ENCODE measurements around the gene VPS8. TPM values are rescaled to one million over a fixed set of nuclear protein-coding genes. Genes with fewer than 3 reads are reported as not detected.

The VPS8 gene
- total and polyA plus RNA-seq, 2 of the 13 experiments (the other 11 are each of a cell fraction or from before 2014, with no cell fraction given), result 14.2 to 35.1 TPM

DNA sequence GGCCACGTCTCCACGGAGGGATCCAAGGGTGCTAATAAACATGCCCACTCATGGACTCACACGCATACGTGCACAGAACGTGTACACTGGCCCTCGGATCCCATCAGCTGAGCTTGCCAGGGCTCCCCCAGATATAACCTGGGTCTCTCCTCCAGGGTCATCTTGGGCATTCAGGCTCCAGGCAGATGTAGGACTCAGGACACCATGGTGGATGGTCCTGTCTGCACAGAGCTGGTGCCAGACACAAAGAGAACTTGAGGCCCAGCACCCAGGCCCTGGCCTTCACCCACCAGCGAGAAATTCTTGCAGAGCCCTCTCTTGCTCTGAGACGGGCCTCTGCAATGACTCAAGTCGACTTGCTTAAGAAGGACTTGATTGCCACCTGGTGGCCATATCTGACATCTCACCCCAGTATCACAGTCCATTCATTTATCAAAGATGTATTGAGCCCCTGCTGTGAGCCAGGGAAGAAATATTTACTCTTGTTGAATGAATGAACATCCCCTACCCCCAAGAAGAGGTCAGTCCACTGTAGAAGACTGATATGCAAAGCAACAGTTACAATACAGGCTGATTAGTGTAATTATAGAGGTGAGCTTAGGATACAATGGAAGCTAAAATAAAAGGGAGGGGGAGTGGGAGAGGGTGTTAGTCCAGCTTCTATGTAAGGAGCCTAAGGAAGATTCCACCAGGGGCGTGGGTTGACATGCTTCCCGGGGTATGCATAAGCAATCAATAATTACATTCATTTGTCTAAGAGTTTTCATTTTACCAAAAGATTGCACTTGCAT is 34.2 kb upstream of the VPS8 start (continued):
- 0 out of 2 replicates have a peak, but pooled peaks have one; percentile 10 for TF ChIP-seq SP5 (CRISPR knock-in tag; IDR thresholded peaks at IDR 0.05; ENCODE audit: borderline replicate concordance, low read depth)
- TF ChIP-seq, protein P1, sequence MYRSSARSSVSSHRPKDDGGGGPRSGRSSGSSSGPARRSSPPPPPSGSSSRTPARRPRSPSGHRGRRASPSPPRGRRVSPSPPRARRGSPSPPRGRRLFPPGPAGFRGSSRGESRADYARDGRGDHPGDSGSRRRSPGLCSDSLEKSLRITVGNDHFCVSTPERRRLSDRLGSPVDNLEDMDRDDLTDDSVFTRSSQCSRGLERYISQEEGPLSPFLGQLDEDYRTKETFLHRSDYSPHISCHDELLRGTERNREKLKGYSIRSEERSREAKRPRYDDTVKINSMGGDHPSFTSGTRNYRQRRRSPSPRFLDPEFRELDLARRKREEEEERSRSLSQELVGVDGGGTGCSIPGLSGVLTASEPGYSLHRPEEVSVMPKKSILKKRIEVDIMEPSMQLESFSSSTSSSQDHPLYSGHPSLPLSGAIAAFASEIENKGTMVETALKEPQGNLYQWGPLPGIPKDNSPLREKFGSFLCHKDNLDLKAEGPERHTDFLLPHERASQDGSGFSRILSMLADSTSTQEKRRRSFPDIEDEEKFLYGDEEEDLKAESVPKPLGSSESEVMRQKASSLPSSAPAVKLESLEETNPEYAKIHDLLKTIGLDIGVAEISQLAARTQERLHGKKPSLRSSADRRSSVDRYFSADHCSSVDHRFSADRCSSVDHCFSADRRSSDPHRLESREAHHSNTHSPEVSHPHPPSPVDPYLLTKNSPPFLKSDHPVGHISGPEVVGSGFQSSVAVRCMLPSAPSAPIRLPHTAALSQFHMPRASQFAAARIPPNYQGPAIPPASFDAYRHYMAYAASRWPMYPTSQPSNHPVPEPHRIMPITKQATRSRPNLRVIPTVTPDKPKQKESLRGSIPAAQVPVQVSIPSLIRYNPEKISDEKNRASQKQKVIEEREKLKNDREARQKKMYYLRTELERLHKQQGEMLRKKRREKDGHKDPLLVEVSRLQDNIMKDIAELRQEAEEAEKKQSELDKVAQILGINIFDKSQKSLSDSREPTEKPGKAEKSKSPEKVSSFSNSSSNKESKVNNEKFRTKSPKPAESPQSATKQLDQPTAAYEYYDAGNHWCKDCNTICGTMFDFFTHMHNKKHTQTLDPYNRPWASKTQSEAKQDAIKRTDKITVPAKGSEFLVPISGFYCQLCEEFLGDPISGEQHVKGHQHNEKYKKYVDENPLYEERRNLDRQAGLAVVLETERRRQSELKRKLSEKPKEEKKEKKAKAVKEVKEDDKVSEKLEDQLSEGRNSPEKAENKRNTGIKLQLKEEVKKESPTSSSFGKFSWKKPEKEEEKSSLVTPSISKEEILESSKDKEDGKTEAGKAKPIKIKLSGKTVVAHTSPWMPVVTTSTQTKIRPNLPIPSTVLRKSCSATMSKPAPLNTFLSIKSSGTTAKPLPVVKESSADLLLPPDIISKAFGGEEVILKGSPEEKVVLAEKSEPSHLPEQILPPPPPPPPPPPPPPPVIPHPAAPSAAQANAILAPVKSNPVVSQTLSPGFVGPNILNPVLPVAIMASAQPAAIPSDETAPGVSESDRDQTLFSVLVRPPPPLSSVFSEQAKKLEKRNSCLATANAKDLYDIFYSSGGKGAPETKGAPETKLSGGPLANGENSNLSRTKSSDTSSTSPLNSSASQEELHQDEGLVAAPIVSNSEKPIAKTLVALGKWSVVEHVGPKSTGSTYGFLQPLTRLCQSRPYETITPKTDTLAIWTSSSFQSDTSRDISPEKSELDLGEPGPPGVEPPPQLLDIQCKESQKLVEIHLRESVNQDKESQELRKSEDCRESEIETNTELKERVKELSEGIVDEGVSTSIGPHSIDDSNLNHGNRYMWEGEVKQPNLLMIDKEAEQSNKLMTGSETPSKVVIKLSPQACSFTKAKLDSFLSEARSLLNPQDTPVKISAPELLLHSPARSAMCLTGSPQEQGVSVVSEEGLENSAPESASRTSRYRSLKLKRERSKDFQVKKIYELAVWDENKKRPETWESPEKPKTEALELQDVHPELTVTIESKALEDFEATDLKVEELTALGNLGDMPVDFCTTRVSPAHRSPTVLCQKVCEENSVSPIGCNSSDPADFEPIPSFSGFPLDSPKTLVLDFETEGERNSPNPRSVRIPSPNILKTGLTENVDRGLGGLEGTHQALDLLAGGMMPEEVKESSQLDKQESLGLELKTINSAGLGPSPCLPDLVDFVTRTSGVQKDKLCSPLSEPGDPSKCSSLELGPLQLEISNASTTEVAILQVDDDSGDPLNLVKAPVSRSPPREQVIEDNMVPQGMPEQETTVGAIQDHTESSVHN (CRISPR knock-in tag; IDR thresholded peaks at IDR 0.05), result no peak
- peak; percentile 89 for TF ChIP-seq STAG1 (CRISPR knock-in tag; IDR thresholded peaks at IDR 0.05)
- TF ChIP-seq SALL1 (CRISPR knock-in tag; IDR thresholded peaks at IDR 0.05), result no peak
- TF ChIP-seq RAD21 (CRISPR knock-in tag; IDR thresholded peaks at IDR 0.05), result peak; percentile 79
- 0 out of 2 replicates have a peak, but pooled peaks have one; percentile 23 for TF ChIP-seq KDM2A (CRISPR knock-in tag; IDR thresholded peaks at IDR 0.05; ENCODE audit: borderline replicate concordance, low read depth)
- TF ChIP-seq FOSL2 (CRISPR knock-in tag; IDR thresholded peaks at IDR 0.05), result peak; percentile 42

Measured in HepG2 (cell line).